HFF-Myc (cell line): ENCODE results near the gene PPFIA1.

Source experiments
- DNase-seq: peaks from one replicate; pipeline ENCODE4 v3.0.0-alpha.2; 2011; ENCODE audit warnings: low read depth; ENCODE audit errors: extremely low read depth
- H3K4me3 ChIP-seq: replicated peaks from 2 replicates; pipeline ENCODE4 v1.5.1; 2011; ENCODE audit warnings: low read depth, mild to moderate bottlenecking, control low read depth, low read length
- TF ChIP-seq, protein P1 (sequence below): IDR thresholded peaks from 2 replicates; pipeline ENCODE4 v1.5.1; 2012; ENCODE audit warnings: mild to moderate bottlenecking, low read depth, low read length, control low read depth; ENCODE audit errors: missing control alignments

The PPFIA1 gene

DNA sequence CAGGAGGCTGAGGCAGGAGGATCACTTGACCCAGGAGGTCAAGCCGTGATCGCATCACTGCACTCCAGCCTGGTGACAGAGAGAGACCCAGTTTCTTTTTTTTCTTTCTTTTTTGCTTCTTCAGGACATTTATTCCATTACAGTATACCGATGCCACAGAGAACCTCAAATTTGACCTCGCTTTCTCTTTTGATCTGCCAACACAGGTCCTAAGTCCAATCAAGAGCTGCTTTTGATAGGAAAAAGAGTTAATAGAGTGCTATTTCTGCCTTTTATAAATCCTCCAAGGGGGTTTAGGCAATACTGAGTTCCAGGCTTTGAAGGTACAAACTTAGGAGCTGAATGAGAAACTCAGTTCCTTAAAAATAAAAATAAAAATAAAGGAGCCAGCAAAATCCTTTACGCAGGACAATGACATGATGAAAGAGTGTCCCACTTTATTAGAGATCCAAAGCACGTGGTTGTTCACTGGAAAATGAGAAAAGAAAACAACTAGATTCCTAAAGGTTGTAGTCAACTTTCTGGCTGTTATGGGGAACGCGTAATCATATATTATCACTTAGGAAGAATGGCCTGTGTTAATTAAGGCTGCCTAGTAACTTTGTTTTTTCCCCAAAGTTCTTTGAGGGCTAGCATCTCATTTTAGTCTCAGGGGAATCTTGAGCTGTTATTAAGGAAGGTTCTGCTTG lies 40.2 kb upstream of the PPFIA1 start:
- TF ChIP-seq, protein P1, sequence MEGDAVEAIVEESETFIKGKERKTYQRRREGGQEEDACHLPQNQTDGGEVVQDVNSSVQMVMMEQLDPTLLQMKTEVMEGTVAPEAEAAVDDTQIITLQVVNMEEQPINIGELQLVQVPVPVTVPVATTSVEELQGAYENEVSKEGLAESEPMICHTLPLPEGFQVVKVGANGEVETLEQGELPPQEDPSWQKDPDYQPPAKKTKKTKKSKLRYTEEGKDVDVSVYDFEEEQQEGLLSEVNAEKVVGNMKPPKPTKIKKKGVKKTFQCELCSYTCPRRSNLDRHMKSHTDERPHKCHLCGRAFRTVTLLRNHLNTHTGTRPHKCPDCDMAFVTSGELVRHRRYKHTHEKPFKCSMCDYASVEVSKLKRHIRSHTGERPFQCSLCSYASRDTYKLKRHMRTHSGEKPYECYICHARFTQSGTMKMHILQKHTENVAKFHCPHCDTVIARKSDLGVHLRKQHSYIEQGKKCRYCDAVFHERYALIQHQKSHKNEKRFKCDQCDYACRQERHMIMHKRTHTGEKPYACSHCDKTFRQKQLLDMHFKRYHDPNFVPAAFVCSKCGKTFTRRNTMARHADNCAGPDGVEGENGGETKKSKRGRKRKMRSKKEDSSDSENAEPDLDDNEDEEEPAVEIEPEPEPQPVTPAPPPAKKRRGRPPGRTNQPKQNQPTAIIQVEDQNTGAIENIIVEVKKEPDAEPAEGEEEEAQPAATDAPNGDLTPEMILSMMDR, result no peak
- H3K4me3 ChIP-seq, result no peak overlapping the region
- no peak for DNase-seq

DNA sequence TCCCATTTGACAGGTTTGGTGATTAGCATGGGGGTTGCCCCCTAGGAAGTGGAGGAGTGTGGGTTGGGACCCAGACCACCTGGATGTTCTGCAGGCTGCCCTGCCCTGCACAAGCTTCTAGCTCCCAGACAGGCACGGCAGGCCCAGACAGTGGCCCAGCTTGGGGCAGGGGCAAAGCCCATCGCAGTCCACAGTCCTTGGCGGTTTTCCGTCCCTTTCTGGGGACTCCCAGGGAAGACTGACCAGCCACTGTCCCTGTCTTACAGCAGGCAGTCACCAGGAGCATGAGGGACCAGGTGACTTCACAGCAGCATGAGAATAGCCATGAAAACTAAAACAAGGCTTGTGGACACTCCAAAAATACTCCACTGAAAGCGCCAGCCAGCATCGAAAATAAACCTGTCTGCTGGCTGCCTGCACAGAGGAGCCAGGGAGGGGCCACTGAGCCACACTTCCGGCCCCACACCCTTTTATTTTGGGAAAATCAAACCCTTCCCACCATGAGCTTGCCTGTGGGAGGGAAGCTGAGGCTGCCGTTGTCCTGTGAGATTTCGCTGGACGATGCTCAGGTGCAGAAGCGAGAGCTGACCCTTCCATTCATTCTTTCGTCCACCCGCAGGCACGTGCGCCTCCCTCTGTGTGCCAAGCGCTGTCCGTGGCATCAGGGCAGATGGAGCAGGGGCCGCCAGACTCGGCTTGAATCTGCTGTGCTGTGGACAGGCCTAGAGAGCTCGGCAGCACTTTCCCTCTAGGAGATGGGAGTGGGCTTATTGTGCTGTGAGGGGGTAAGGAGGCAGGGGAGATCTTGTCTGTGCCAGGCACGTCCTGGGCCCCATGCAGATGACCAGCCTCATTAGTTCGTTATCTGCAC lies 39.4 kb upstream of the PPFIA1 start:
- no peak overlapping the region for H3K4me3 ChIP-seq
- TF ChIP-seq, protein P1, result no peak
- DNase-seq, result no peak

DNA sequence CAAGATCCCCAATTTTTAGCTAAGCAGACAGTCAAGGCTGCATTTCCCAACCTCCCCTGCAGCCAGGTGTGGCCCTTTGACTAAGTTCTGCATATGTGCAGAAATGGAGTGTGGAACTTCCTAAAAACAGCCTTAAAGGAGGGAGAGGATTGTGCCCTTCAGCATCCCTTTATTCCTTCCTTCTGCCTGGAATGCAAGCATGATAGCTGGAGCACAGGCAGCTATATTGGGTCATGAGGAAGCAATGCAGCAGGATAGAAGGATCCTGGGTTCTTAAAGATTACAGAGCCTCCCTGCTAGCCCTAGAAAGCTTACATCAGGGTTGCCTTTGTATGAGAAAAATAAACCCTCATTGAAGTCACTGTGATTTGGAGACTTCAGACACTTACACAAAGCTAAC lies 37.5 kb upstream of the PPFIA1 start:
- TF ChIP-seq, protein P1, result no peak
- no peak for DNase-seq
- no peak overlapping the region for H3K4me3 ChIP-seq

DNA sequence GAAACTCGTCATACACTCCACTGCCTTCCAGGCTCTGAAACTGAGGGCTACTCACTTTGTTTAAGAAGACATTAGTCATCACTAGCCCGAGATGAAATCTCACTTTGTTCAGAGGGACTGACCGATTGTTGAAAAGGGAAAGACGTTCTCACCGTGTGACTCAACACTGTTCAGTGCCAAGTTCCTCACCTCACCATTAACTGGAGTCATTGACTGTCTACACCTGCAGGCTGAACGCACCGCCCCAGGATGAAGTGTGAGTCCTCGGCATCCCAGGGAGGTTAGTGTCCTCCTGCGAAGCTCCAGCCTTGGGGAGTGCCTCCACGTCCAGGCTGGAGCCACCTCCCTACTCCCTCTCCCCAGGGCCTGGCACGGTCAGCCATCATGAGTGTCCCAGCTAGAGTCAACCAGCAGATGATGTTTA lies 37.0 kb upstream of the PPFIA1 start:
- DNase-seq, result no peak
- TF ChIP-seq, protein P1, result no peak
- H3K4me3 ChIP-seq, result no peak overlapping the region

DNA sequence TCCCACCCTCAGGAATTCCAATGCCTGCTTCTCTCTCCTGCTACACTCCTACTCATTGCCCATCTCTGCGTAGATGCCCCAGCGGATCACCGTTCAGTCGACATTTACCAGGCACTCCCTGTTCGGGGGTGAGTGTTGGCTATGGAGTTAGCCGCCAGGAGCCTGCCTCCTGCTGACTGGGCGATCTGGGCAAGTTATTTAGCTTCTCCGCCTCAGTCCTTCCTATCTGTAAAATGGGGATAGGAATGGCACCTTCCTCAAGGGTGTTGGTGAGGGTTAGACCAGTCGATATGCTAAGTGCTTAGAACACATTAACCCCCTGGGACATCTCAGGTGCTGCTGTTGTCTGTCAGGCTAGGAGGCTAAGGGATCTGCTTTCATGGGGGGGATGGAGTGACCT lies 36.5 kb upstream of the PPFIA1 start:
- TF ChIP-seq, protein P1, result no peak
- no peak for DNase-seq
- no peak overlapping the region for H3K4me3 ChIP-seq

DNA sequence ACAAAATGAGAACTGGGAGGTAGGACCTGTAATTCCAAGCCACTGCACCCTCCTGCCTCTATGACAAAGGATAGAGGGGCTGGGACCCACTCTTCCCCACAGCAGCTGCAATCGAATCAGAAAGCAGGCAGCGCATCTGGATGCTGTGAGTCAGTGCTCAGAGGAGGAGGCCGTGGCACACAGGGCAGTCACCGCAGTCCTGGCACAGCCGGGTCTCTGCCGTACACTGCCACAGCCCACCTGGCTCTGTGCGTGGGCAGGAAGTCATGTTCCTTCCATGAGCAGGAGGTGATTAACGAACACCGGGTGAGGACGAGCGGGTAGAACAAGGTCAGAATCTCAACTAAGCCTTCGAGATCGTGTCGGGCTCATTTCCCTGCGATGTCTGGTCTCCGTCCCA lies 30.2 kb upstream of the PPFIA1 start:
- H3K4me3 ChIP-seq, result no peak overlapping the region
- TF ChIP-seq, protein P1, result no peak
- DNase-seq, result no peak
